Neural progenitor cell (in vitro differentiated cells): ENCODE results near the gene MYO18B. TPM values are rescaled to one million over a fixed set of nuclear protein-coding genes. Genes with fewer than 3 reads are reported as not detected.

ENCODE experiments used
- DNase-seq: peaks from one replicate; pipeline ENCODE4 v3.0.0-alpha.2; 2016; ENCODE audit warnings: low spot score
- H2AFZ ChIP-seq: fragments of 200-600 bp; sonication (generic); replicated peaks from 2 replicates; pipeline ENCODE4 v1.6.1; 2016; ENCODE audit warnings: antibody characterized with exemption
- H3F3A ChIP-seq: fragments of 200-600 bp; sonication (generic); 2 replicates; pipeline ENCODE4 v1.6.1; 2016; ENCODE audit warnings: antibody characterized with exemption, low read depth
- H3K27ac ChIP-seq: fragments of 200-600 bp; sonication (generic); 2 replicates; pipeline ENCODE4 v1.5.1; 2016; ENCODE audit warnings: mild to moderate bottlenecking
- H3K27me3 ChIP-seq: fragments of 200-600 bp; sonication (generic); 2 replicates; pipeline ENCODE4 v1.6.1; 2016; ENCODE audit warnings: mild to moderate bottlenecking, moderate library complexity
- H3K36me3 ChIP-seq: fragments of 200-600 bp; sonication (generic); 2 replicates; pipeline ENCODE4 v1.5.1; 2016
- H3K4me1 ChIP-seq: fragments of 200-600 bp; sonication (generic); 2 replicates; pipeline ENCODE4 v1.6.1; 2016; ENCODE audit warnings: mixed run types
- H3K4me2 ChIP-seq: fragments of 200-600 bp; sonication (generic); 2 replicates; pipeline ENCODE4 v1.6.1; 2016
- H3K4me3 ChIP-seq: fragments of 200-600 bp; sonication (generic); 2 replicates; pipeline ENCODE4 v1.5.1; 2016
- H3K79me2 ChIP-seq: fragments of 200-600 bp; sonication (generic); 2 replicates; pipeline ENCODE4 v1.6.1; 2016; ENCODE audit warnings: low read depth
- H3K9ac ChIP-seq: fragments of 200-600 bp; sonication (generic); 2 replicates; pipeline ENCODE4 v1.6.1; 2016
- H3K9me3 ChIP-seq: fragments of 200-600 bp; sonication (generic); 2 replicates; pipeline ENCODE4 v1.5.1; 2016; ENCODE audit warnings: low read depth
- H4K20me1 ChIP-seq: fragments of 200-600 bp; sonication (generic); 2 replicates; pipeline ENCODE4 v1.6.1; 2016; ENCODE audit warnings: low read depth
- H3K27ac Mint-ChIP-seq: 3 replicates; pipeline ENCODE4 v1.8.0; 2021; ENCODE audit warnings: mixed read lengths
- H3K27me3 Mint-ChIP-seq: 2 replicates; pipeline ENCODE4 v1.8.0; 2022; ENCODE audit warnings: low read depth, mild to moderate bottlenecking, inconsistent platforms, moderate library complexity, mixed read lengths; ENCODE audit not compliant: insufficient read depth
- H3K36me3 Mint-ChIP-seq: 3 replicates; pipeline ENCODE4 v1.8.0; 2021; ENCODE audit warnings: mixed read lengths
- H3K4me1 Mint-ChIP-seq: 3 replicates; pipeline ENCODE4 v1.8.0; 2021; ENCODE audit warnings: mixed read lengths
- H3K4me3 Mint-ChIP-seq: 3 replicates; pipeline ENCODE4 v1.8.0; 2021; ENCODE audit warnings: mild to moderate bottlenecking, moderate library complexity, mixed read lengths
- H3K9me3 Mint-ChIP-seq: 3 replicates; pipeline ENCODE4 v1.8.0; 2020; ENCODE audit warnings: mixed read lengths
- EZH2 ChIP-seq: fragments of 200-600 bp; sonication (generic); IDR thresholded peaks from 2 replicates; pipeline ENCODE4 v1.6.1; 2017; ENCODE audit warnings: antibody characterized with exemption, mild to moderate bottlenecking, moderate library complexity
- EZH2phosphoT487 ChIP-seq: fragments of 200-600 bp; sonication (generic); IDR thresholded peaks from 2 replicates; pipeline ENCODE4 v1.6.1; 2017; ENCODE audit warnings: antibody characterized with exemption
- total RNA-seq: library from RNA; depleted of rRNA; stranded (reverse); fragments of >200 nt; gene quantifications from 2 replicates; pipeline ENCODE4 v1.2.3, GENCODE V29; 2015; ENCODE audit warnings: low replicate concordance
- TF ChIP-seq, protein P1 (sequence below): fragments of 200-600 bp; sonication (generic); IDR thresholded peaks from 2 replicates; pipeline ENCODE4 v1.5.1; 2017; ENCODE audit warnings: antibody characterized with exemption, mild to moderate bottlenecking

The MYO18B gene
- total RNA-seq, 1 donor from 2014 or later = not detected

DNA sequence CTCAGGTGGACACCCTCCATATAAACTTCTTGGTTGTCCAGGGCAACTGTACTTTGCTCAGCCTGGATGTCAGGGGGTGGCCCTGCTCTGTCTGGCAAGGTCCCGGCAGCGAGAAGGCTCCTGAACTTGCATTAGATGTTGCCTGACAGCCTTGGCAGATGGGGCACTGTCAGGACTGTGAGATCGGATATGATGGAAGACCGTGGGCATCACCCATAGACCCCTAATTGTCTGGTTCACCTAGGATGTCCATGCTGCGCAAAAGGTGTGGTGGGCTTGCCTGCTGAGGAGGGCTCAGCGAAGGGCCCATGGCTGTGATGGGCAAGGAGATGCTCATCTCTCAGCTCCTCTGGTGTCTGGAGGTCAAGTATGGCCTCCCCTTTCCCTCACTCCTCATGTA lies 62.7 kb downstream of the MYO18B start:
- Mint-ChIP-seq H3K27ac (no peak overlapping the region), H3K36me3 (no peaks in the 10 kb centered on the region), H3K9me3 (no peaks in the 10 kb centered on the region), H3K27me3 (peaks cover 12% of the 10 kb centered on the region), H3K4me3 (no peak overlapping the region), H3K4me1 (no peaks in the 10 kb centered on the region)
- H3K9me3 ChIP-seq = no peaks in the 10 kb centered on the region
- no peaks in the 10 kb centered on the region for H4K20me1 ChIP-seq
- H3F3A ChIP-seq = no peaks in the 10 kb centered on the region
- H2AFZ ChIP-seq = no peak overlapping the region
- H3K27ac ChIP-seq = no peak overlapping the region
- H3K27me3 ChIP-seq = peaks cover 6% of the 10 kb centered on the region
- H3K9ac ChIP-seq = no peak overlapping the region
- no peaks in the 10 kb centered on the region for H3K36me3 ChIP-seq
- no peaks in the 10 kb centered on the region for H3K4me1 ChIP-seq
- H3K4me3 ChIP-seq = no peak overlapping the region
- DNase-seq = no peak
- TF ChIP-seq EZH2phosphoT487 = no peak
- TF ChIP-seq, protein P1, sequence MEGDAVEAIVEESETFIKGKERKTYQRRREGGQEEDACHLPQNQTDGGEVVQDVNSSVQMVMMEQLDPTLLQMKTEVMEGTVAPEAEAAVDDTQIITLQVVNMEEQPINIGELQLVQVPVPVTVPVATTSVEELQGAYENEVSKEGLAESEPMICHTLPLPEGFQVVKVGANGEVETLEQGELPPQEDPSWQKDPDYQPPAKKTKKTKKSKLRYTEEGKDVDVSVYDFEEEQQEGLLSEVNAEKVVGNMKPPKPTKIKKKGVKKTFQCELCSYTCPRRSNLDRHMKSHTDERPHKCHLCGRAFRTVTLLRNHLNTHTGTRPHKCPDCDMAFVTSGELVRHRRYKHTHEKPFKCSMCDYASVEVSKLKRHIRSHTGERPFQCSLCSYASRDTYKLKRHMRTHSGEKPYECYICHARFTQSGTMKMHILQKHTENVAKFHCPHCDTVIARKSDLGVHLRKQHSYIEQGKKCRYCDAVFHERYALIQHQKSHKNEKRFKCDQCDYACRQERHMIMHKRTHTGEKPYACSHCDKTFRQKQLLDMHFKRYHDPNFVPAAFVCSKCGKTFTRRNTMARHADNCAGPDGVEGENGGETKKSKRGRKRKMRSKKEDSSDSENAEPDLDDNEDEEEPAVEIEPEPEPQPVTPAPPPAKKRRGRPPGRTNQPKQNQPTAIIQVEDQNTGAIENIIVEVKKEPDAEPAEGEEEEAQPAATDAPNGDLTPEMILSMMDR = no peak
- TF ChIP-seq EZH2 = no peak
- no peaks in the 10 kb centered on the region for H3K79me2 ChIP-seq
- no peak overlapping the region for H3K4me2 ChIP-seq

DNA sequence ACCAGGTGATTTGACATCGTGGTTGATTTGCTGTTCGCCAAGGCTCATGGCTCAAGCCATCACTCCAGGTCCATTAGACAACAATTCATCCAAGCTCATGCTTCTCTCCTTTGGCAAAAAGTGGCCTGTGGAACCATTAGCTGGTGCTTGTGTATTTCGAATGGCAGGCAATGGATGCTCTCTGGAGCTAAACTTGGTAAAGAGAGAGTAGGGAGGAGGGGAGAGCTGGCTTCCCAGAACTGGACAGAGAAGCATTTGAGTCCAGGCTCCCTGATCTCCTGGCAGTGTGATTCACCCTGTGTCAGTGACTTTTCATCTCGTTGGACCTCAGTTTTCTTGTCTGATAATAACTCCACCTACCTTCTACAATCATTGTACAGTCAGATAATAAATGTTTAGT lies 64.6 kb downstream of the MYO18B start:
- Mint-ChIP-seq H3K4me3 (no peak overlapping the region), H3K27me3 (peaks cover 15% of the 10 kb centered on the region), H3K9me3 (no peaks in the 10 kb centered on the region), H3K36me3 (no peaks in the 10 kb centered on the region), H3K27ac (no peak overlapping the region), H3K4me1 (no peaks in the 10 kb centered on the region)
- Histone ChIP-seq H3K79me2 (no peaks in the 10 kb centered on the region), H3K4me2 (no peak overlapping the region), H3K9ac (no peak overlapping the region), H4K20me1 (no peaks in the 10 kb centered on the region), H3K9me3 (no peaks in the 10 kb centered on the region), H3K27ac (no peak overlapping the region), H3K4me3 (no peak overlapping the region), H2AFZ (no peak overlapping the region), H3K27me3 (peaks cover 6% of the 10 kb centered on the region), H3K4me1 (no peaks in the 10 kb centered on the region), H3K36me3 (no peaks in the 10 kb centered on the region), H3F3A (no peaks in the 10 kb centered on the region)
- TF ChIP-seq, protein P1 = no peak
- TF ChIP-seq EZH2 = no peak
- no peak for TF ChIP-seq EZH2phosphoT487
- no peak for DNase-seq

DNA sequence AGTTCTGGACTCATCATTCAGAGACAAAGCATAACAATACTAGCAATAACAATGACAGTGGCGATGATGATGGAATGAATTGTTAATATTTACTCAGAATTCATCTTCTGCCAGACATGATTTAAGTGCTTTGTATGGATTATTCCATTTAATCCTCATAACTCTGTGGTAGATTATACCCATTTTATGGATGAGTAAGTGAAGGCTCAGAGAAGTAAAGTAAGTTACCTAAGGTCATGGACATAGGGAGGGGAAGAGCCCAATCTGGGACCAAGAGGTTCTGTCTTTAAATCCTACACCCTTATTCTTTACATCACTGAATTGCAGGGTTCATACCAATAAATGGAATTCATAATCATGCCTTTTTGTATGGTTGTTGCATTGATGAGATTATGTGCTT lies 72.7 kb downstream of the MYO18B start:
- no peak overlapping the region for H3K4me3 Mint-ChIP-seq
- no peak overlapping the region for H3K4me3 ChIP-seq
- no peaks in the 10 kb centered on the region for H4K20me1 ChIP-seq
- H3K9me3 ChIP-seq = no peaks in the 10 kb centered on the region
- H3F3A ChIP-seq = no peaks in the 10 kb centered on the region
- peaks cover 21% of the 10 kb centered on the region for H3K27me3 ChIP-seq
- H3K36me3 ChIP-seq = no peaks in the 10 kb centered on the region
- no peaks in the 10 kb centered on the region for H3K36me3 Mint-ChIP-seq
- no peak for DNase-seq
- no peaks in the 10 kb centered on the region for H3K79me2 ChIP-seq
- H2AFZ ChIP-seq = no peak overlapping the region
- no peaks in the 10 kb centered on the region for H3K4me1 ChIP-seq
- H3K27me3 Mint-ChIP-seq = peaks cover 25% of the 10 kb centered on the region
- H3K27ac Mint-ChIP-seq = no peak overlapping the region
- no peak overlapping the region for H3K27ac ChIP-seq
- TF ChIP-seq, protein P1 = no peak
- TF ChIP-seq EZH2phosphoT487 (no peak), EZH2 (no peak)
- no peaks in the 10 kb centered on the region for H3K9me3 Mint-ChIP-seq
- H3K9ac ChIP-seq = no peak overlapping the region
- H3K4me1 Mint-ChIP-seq = peaks cover 9% of the 10 kb centered on the region
- no peak overlapping the region for H3K4me2 ChIP-seq
